Midbrain (tissue), 1 donor: ENCODE results near the gene ZNF423.

Experiments
- DNase-seq: peaks from one replicate; lab custom pipeline; 2025; lab: John Stamatoyannopoulos, UW

The ZNF423 gene

DNA sequence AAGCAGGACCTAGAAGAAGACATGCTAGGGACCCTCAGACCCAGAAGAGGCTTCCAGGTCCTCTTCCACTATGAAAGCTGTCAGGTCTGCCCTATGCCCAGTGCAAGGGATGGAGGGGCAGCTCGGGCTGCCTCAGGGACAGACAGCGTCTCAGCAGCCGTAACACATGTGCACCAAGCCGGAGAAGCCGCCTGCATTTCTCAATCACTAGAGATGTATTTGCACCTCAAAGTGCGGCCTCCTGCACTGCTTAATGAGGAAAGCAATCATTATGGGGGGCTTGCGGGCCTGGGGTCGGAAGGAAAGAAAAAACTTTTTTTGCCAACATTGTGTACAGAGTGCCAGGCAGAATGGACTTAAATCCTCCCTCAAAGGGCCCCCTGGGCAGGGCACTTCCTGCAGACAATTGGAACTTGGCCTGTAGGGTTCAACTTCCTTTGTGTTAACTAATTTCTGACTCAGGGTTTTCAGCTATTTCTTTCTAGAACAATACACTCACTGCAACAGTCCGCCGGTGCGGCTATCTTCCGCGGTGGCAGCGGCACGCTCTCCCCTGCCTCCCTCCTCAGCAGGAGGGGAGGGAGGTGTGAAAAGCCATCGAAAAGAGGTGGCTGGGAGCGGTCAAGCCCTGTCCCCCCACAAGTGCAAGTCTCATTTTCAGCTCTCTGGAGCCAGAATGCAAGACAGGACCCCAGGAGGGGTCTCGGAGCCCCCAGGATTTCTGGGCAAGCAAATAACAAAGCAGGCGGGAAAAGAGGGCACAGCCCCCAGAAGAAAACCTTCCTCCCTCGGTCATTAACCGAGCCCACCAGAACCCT, 101.2 kb downstream of the ZNF423 start:
- no peak for DNase-seq

- DNase-seq: no peak
These were observed 105.4 kb downstream of the ZNF423 start for GRCh38 chr16:49750341-49751000.

- no peak for DNase-seq
These were observed 106.1 kb downstream of the ZNF423 start for GRCh38 chr16:49749816-49750215.

DNA sequence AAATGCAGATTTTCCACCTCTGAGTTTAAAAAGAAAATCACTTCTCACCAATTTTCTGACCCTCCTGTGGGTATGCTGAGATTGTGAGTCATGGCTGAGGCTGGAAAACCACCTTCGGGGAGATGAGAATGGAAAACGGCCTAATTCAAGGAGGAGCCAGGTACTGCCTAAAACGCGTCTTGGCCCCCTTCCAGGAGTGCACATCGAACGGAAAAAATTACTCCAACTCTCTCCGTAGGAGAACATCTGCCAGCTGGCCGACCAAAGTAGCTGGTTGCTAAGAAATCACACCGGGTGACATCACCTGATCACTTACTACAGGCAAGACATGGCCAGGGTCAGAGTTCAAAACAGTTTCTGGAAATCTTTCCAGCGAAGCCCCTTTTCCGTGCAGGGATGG, 107.6 kb downstream of the ZNF423 start:
- DNase-seq: no peak

DNA sequence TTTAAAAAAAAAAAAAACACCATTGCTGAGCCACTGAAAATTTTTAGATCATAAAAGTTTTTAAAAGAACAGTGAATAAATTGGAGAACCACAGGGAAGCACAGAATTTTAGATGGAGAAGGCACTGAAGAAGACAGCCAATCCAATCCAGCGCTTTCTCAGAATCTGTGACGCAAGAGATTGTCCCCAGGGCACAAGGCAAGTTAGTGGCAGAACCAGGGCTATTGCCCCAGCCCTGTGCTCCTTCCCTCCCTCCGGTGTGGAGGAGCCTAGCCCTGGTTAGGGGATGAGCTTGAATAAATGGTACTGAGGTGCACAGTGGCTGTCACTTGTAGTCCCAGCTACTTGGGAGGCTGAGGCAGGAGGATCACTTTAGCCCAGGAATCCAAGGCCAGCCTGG, 108.3 kb downstream of the ZNF423 start:
- no peak for DNase-seq

GRCh38 chr16:49746545-49746944, 109.4 kb downstream of the ZNF423 start:
- DNase-seq: no peak

DNA sequence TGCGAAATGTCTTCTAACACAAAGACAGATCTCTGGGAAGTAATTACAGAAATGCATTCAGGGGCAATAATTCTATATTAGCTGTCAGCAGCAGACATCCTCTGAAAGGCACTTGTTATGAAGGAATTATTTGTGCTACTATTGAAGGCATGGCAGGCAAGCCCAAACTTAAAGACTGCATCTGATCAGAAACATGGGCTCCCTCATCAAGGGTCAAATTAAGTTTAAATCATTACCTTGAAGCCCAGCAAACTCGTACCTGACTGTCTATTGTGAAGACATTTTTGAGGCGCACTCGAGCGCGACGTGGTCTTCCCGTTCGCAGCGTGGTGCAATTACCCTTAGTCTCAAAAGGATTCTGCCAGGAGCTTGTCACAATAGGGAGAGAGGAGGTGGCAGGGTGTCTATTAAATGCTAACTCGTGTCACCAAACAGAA, 110.6 kb downstream of the ZNF423 start:
- DNase-seq: no peak

DNA sequence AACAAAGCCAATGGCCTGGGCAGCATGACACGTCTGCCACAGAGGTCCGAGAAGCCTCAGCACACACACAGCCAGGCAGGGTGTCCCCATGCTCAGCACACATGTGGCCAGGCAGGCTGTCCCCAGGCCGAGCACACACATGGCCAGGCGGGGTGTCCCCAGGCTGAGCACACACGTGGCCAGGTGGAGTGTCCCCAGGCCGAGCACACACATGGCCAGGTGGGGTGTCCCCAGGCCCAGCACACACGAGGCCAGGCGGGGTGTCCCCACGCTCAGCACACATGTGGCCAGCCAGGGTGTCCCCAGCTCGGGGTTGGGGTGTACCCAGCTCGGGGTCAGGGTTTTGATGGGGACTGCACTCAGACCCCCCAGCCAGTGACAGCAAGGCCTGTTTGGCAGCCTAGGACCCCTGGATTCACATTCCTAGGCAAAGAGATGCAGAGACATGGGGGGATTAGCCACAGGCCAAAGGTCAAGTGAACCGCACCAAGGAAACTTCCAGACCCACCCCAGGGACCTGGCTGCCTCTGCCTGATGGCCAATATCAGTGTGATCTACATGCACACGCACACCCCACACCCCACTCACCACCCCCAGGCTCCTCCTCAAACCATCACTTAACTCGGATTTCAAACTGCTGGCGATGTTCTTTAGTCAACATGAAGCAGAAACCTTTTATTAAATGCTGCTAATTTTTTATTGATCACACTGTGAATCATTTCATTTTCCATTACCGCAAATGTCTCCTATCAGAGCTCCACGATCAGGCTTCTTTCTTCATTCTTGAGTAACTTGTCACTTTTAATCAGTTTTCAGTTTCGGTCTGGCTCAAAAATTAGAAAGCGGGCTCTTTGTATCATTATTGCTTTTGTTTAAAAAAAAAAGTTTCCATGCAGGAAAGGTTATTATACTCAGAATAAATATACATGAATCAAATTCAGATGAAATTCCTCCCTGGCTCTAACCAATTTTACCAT, 111.4 kb downstream of the ZNF423 start:
- DNase-seq: no peak

GRCh38 chr16:49743658-49744057, 112.3 kb downstream of the ZNF423 start:
- DNase-seq: no peak

GRCh38 chr16:49743203-49743464, 112.8 kb downstream of the ZNF423 start:
- DNase-seq: no peak

- DNase-seq: no peak
These were observed 113.3 kb downstream of the ZNF423 start for GRCh38 chr16:49742428-49743202.

DNA sequence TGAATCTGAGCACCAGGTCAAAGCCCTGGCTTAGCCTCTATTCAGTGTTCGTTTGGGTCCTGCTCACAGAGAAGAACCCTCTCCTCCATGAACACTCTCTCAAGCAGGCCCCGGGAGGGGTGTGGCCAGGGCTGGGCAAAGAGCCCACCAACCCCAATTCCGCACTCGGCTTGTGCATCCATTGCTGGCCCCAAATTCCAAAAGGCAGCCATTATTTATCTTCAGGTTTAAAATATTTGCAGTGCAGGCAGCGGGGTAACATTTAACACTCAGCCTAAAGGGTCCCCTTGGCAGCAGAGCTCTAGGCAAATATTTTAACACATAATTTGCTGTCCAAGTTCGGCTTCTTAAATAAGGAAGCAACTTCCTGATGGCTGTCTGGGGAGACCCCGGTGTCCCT, 115.7 kb downstream of the ZNF423 start:
- DNase-seq: no peak

- no peak for DNase-seq
These were observed 116.5 kb downstream of the ZNF423 start for GRCh38 chr16:49739381-49739780.

- DNase-seq: no peak
These were observed 117.1 kb downstream of the ZNF423 start for GRCh38 chr16:49738832-49739231.

- no peak for DNase-seq
These were observed 117.9 kb downstream of the ZNF423 start for GRCh38 chr16:49738001-49738400.

GRCh38 chr16:49737541-49737940, 118.4 kb downstream of the ZNF423 start:
- DNase-seq: no peak

DNA sequence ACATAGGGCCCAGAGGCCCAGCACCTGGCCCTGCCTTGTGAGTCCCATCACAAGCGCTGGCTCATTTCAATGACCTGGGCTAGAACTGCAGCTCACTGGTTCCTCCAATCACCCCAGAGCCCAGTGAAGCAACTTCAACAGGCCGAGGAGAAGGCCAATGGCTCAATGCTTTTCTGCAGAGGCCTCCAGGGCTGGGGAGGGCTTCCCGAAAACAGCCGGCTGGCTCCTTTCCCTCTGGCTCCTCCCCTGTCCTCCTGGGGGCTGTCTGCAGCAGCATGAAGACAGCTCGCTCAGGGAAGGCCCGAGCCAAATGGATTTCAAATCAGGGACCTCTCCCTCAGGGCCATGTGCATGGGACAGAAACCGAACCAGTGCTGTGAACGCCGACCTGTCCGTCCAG, 121.6 kb downstream of the ZNF423 start:
- no peak for DNase-seq

- no peak for DNase-seq
These were observed 122.5 kb downstream of the ZNF423 start for GRCh38 chr16:49733313-49734009.

DNA sequence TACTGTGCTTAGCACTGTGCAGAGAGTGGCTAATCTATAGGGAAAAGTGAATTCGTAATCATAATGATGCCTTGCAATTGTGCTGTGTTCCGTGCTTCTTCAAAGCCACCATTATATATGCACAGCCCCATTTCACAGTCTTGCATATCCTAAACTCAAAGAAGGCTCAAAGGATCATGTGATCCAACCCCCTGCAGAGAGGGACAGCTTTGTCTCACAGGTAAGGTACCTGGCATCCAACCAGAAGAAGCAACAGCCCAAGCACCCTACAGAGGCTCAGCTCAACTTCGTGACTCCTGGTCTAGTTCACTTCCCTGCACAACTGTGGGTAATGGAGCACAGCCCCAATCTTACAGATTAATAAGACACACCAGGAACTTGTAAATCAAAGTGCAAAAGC, 124.0 kb downstream of the ZNF423 start:
- DNase-seq: no peak

DNA sequence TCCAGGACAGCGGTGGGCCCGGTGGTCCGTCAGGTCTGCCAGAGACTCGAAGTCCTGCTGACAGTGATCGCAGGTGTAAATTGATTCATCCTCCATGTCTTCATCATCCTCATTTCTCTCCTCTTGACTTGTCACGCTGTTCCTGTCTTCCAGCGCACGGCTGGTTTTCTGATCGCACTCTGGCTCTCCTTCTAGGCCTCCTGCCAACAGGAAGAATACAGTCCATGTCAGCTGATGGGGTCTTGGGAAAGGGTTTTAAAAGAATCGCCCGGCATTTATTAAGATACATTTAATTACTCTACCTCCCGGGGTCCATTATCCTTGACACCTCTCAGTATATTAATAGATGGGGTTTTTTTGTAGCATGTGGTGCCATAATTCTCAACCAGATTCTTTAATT, 125.1 kb downstream of the ZNF423 start:
- DNase-seq: no peak

DNA sequence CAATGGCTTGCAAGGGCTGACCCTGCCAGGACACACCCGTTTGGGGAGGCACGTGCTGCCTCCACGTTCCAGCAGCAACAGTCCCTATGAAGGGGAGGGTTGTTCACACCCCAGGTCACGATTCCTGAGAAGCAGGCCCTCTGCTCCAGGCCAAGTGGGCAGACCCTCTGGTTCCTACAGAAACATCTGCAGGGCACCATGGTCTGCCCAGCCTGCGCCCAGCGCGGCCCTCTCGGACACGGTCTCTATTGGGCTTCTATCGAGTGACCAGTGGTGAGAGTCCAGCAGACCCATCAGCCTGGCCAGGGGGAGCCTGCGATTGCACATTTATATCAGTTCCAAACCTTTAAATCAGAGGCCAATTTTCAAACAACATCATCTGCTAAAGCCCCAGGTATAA, 128.3 kb downstream of the ZNF423 start:
- DNase-seq: no peak
